DOHH2 (cell line): ENCODE measurements around the gene KAZALD1.

Experiments used
- H3F3A ChIP-seq: fragments of 200-600 bp; sonication (generic), shearing (Covaris generic); 2 replicates; pipeline ENCODE4 v1.6.0; 2016; ENCODE audit warnings: antibody characterized with exemption, mild to moderate bottlenecking; ENCODE audit not compliant: control insufficient read depth, insufficient read depth
- H3K27ac ChIP-seq: fragments of 200-600 bp; sonication (generic); 2 replicates; pipeline ENCODE4 v1.5.1; 2014; ENCODE audit warnings: low read depth, mild to moderate bottlenecking, low read length, moderate library complexity
- H3K27me3 ChIP-seq: fragments of 200-600 bp; sonication (generic); 2 replicates; pipeline ENCODE4 v1.6.1; 2014; ENCODE audit warnings: mild to moderate bottlenecking, low read length, mixed read lengths; ENCODE audit not compliant: control insufficient read depth
- H3K36me3 ChIP-seq: fragments of 200-600 bp; sonication (generic); 2 replicates; pipeline ENCODE4 v1.6.1; 2014; ENCODE audit warnings: mild to moderate bottlenecking, low read length, moderate library complexity, mixed read lengths; ENCODE audit not compliant: control insufficient read depth
- H3K4me1 ChIP-seq: fragments of 200-600 bp; sonication (generic); 2 replicates; pipeline ENCODE4 v1.6.1; 2014; ENCODE audit warnings: mild to moderate bottlenecking, low read length, mixed read lengths; ENCODE audit not compliant: control insufficient read depth
- H3K4me2 ChIP-seq: fragments of 200-600 bp; sonication (generic); 2 replicates; pipeline ENCODE4 v1.6.0; 2014; ENCODE audit warnings: mild to moderate bottlenecking, low read length, moderate library complexity
- H3K4me3 ChIP-seq: fragments of 200-600 bp; sonication (generic); 2 replicates; pipeline ENCODE4 v1.5.1; 2014; ENCODE audit warnings: mild to moderate bottlenecking, low read length, mixed read lengths
- H3K79me2 ChIP-seq: fragments of 200-600 bp; sonication (generic); 2 replicates; pipeline ENCODE4 v1.6.1; 2014; ENCODE audit warnings: mild to moderate bottlenecking, low read length, mixed read lengths; ENCODE audit not compliant: control insufficient read depth
- H3K9me2 ChIP-seq: fragments of 200-600 bp; sonication (generic); replicated peaks from 2 replicates; pipeline ENCODE4 v1.6.1; 2014; ENCODE audit warnings: mild to moderate bottlenecking, low read length, mixed read lengths; ENCODE audit not compliant: control insufficient read depth
- H3K9me3 ChIP-seq: fragments of 200-600 bp; sonication (generic); 2 replicates; pipeline ENCODE4 v1.6.1; 2014; ENCODE audit warnings: antibody characterized with exemption, low read length, mixed read lengths; ENCODE audit not compliant: control insufficient read depth, insufficient read depth
- H4K20me1 ChIP-seq: fragments of 200-600 bp; sonication (generic); 2 replicates; pipeline ENCODE4 v1.6.0; 2014; ENCODE audit warnings: low read depth, mild to moderate bottlenecking, antibody characterized with exemption, low read length, moderate library complexity; ENCODE audit not compliant: control insufficient read depth, insufficient read depth
- EZH2phosphoT487 ChIP-seq: fragments of 200-600 bp; sonication (generic); IDR thresholded peaks from 2 replicates; pipeline ENCODE4 v1.6.1; 2017; ENCODE audit warnings: borderline replicate concordance, mild to moderate bottlenecking, antibody characterized with exemption, low read length, moderate library complexity, mixed read lengths
- TF ChIP-seq, protein P1 (sequence below): fragments of 200-600 bp; sonication (generic); IDR thresholded peaks from one replicate; pipeline ENCODE4 v1.5.1; 2014; ENCODE audit warnings: antibody characterized with exemption, mild to moderate bottlenecking, low read depth, low read length; ENCODE audit not compliant: poor library complexity, severe bottlenecking

KAZALD1 gene

DNA sequence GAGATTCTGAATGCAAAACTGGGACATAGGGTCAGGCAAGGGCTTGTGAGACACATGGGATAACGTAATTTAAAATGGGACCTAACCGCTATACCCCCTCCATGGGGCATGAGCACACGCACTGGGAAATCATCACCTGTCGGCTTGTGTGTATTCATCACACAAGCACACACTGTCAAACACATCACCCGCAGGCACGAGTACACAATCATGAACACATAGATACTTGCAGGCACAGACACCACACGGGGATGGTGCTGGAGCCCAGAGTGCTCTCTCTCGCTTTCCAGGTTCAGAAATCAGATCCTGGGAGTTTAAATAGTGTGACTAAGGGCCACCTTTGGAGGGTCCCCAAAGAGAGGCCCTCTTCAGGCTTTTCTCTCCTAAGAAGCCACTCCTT lies 49.8 kb downstream of the KAZALD1 start:
- Histone ChIP-seq H4K20me1 (no peaks in the 10 kb centered on the region), H3K9me3 (no peaks in the 10 kb centered on the region), H3K9me2 (no peaks in the 10 kb centered on the region), H3F3A (no peaks in the 10 kb centered on the region), H3K4me1 (peaks cover 12% of the 10 kb centered on the region), H3K36me3 (no peaks in the 10 kb centered on the region), H3K4me2 (no peak overlapping the region), H3K4me3 (no peak overlapping the region), H3K79me2 (no peaks in the 10 kb centered on the region), H3K27ac (no peak overlapping the region), H3K27me3 (peaks cover 10% of the 10 kb centered on the region)
- TF ChIP-seq EZH2phosphoT487: no peak
- TF ChIP-seq, protein P1, sequence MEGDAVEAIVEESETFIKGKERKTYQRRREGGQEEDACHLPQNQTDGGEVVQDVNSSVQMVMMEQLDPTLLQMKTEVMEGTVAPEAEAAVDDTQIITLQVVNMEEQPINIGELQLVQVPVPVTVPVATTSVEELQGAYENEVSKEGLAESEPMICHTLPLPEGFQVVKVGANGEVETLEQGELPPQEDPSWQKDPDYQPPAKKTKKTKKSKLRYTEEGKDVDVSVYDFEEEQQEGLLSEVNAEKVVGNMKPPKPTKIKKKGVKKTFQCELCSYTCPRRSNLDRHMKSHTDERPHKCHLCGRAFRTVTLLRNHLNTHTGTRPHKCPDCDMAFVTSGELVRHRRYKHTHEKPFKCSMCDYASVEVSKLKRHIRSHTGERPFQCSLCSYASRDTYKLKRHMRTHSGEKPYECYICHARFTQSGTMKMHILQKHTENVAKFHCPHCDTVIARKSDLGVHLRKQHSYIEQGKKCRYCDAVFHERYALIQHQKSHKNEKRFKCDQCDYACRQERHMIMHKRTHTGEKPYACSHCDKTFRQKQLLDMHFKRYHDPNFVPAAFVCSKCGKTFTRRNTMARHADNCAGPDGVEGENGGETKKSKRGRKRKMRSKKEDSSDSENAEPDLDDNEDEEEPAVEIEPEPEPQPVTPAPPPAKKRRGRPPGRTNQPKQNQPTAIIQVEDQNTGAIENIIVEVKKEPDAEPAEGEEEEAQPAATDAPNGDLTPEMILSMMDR: no peak

DNA sequence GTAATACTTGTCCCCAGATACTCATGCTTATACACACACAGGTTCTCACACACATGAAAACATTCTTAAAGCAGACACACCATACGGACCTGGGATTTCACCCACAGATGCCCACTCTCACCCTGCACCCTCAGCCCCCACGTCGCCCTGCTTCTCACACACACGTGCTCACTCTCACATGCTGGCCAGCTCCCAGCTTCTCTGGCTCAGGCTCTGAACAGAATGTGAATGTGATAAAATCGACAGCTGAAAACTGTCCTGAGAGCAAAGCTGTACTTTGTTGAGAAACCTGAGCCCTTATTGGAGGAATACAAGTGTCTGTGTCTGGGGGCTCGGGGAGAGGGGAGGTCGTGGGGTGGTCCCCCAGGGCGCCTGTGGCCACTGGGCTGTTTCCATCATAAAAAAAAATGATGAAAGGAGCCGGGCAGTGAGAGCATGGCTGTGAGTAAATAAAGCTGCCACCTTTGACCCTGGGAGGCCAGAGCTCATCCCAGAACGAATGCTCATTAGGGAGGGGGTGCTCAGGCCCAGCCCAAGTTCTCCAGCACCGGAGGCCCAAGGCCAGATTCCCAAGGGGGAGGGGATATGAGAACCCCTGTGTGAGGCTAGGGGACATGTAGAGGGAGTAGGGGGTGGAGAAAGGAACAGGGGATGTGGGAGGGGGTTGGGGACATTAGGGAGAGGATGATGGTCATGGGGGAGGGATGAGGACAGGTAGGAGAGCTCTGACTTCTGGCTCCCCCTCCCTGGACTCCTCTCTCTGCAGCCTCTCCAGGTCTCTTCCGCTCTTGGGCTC lies 51.2 kb downstream of the KAZALD1 start:
- Histone ChIP-seq H3K36me3 (no peaks in the 10 kb centered on the region), H3K4me1 (peaks cover 12% of the 10 kb centered on the region), H3F3A (no peaks in the 10 kb centered on the region), H3K79me2 (no peaks in the 10 kb centered on the region), H3K9me3 (no peaks in the 10 kb centered on the region), H4K20me1 (no peaks in the 10 kb centered on the region), H3K27me3 (peaks cover 10% of the 10 kb centered on the region), H3K9me2 (no peaks in the 10 kb centered on the region), H3K4me2 (no peak overlapping the region), H3K27ac (no peak overlapping the region), H3K4me3 (no peak overlapping the region)
- TF ChIP-seq, protein P1: no peak
- no peak for TF ChIP-seq EZH2phosphoT487

DNA sequence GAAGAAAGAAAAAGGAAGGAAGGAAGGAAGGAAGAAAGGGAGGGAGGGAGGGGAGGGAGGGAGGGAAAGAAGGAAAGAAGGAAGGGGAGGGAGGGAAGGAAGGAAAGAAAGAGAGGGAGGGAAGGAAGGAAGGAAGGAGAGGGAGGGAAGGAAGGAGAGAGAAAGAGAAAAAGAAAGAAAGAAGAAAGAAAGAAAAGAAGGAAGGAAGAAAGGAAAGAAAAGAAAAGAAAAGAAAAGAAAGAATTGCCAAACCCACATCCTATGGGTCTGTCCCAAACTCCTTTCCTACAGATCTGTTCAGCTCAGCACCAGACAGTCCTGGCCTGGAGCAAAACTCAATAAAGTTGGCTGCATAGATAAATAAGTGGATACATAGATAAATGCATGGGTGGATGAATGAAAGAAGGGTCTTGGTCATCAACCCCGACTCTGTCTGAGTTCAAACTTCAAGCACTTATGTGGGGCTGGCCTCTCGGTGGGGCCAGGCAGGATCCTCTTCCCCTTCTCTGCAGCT lies 52.2 kb downstream of the KAZALD1 start:
- H3K4me3 ChIP-seq: no peak overlapping the region
- peaks cover 12% of the 10 kb centered on the region for H3K4me1 ChIP-seq
- no peaks in the 10 kb centered on the region for H3K36me3 ChIP-seq
- H3F3A ChIP-seq: no peaks in the 10 kb centered on the region
- H3K79me2 ChIP-seq: no peaks in the 10 kb centered on the region
- H3K27ac ChIP-seq: no peak overlapping the region
- H4K20me1 ChIP-seq: no peaks in the 10 kb centered on the region
- no peaks in the 10 kb centered on the region for H3K9me2 ChIP-seq
- no peak overlapping the region for H3K4me2 ChIP-seq
- no peak for TF ChIP-seq EZH2phosphoT487
- TF ChIP-seq, protein P1: no peak
- H3K27me3 ChIP-seq: peaks cover 11% of the 10 kb centered on the region
- no peaks in the 10 kb centered on the region for H3K9me3 ChIP-seq
